Adipocyte (in vitro differentiated cells): ENCODE results near the gene BAZ2B.

Experiments
- DNase-seq: peaks from one replicate; pipeline ENCODE4 v3.0.0-alpha.2; 2015; ENCODE audit warnings: low read depth
- H3K27me3 ChIP-seq: replicated peaks from 2 replicates; pipeline ENCODE4 v1.7.0; 2013; ENCODE audit warnings: mild to moderate bottlenecking, low read length, moderate library complexity; ENCODE audit not compliant: control insufficient read depth, insufficient read depth
- H3K36me3 ChIP-seq: 2 replicates; pipeline ENCODE4 v1.7.0; 2013; ENCODE audit warnings: low read length, mild to moderate bottlenecking, moderate library complexity; ENCODE audit not compliant: control insufficient read depth, insufficient read depth, severe bottlenecking
- H3K4me1 ChIP-seq: 2 replicates; pipeline ENCODE4 v1.7.0; 2013; ENCODE audit warnings: mild to moderate bottlenecking, low read length, moderate library complexity; ENCODE audit not compliant: control insufficient read depth, insufficient read depth
- H3K4me3 ChIP-seq: 2 replicates; pipeline ENCODE4 v1.7.0; 2013; ENCODE audit warnings: mild to moderate bottlenecking, low read length, moderate library complexity
- H3K9ac ChIP-seq: 2 replicates; pipeline ENCODE4 v1.7.0; 2013; ENCODE audit warnings: mild to moderate bottlenecking, low read length, moderate library complexity
- H3K9me3 ChIP-seq: 2 replicates; pipeline ENCODE4 v1.7.0; 2013; ENCODE audit warnings: mild to moderate bottlenecking, low read length, moderate library complexity; ENCODE audit not compliant: control insufficient read depth

The BAZ2B gene, protein sequence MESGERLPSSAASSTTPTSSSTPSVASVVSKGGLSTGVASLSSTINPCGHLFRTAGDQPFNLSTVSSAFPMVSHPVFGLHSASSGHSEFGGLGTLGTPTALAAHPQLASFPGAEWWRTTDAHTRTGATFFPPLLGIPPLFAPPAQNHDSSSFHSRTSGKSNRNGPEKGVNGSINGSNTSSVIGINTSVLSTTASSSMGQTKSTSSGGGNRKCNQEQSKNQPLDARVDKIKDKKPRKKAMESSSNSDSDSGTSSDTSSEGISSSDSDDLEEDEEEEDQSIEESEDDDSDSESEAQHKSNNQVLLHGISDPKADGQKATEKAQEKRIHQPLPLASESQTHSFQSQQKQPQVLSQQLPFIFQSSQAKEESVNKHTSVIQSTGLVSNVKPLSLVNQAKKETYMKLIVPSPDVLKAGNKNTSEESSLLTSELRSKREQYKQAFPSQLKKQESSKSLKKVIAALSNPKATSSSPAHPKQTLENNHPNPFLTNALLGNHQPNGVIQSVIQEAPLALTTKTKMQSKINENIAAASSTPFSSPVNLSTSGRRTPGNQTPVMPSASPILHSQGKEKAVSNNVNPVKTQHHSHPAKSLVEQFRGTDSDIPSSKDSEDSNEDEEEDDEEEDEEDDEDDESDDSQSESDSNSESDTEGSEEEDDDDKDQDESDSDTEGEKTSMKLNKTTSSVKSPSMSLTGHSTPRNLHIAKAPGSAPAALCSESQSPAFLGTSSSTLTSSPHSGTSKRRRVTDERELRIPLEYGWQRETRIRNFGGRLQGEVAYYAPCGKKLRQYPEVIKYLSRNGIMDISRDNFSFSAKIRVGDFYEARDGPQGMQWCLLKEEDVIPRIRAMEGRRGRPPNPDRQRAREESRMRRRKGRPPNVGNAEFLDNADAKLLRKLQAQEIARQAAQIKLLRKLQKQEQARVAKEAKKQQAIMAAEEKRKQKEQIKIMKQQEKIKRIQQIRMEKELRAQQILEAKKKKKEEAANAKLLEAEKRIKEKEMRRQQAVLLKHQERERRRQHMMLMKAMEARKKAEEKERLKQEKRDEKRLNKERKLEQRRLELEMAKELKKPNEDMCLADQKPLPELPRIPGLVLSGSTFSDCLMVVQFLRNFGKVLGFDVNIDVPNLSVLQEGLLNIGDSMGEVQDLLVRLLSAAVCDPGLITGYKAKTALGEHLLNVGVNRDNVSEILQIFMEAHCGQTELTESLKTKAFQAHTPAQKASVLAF (N-terminal part only)

DNA sequence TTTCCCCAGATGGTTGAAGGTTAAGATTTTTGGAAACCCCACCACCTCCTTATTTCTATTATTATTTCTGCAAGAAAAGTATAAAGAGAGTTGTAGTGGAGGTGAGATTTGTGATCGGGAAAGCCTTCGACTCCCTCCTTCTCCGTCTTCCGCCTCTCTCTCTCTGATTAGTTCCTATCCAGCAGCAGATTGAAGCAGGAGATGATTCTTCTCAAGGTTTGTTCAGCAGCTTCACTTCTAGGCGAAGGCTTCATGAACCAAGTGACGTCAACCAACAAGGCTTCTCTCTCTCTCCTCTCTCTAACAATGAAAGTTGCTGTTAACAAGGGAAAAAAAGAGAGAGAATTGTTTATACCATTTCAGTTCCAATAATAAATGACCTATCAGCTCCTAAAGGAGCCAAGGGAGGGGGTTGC lies at the start of gene BAZ2B:
BAZ2B (minus strand) TSS at position 263 of the 416 bp plus-strand sequence. CDS start 137,829 bp downstream, outside the sequence.
- Histone ChIP-seq H3K9me3 (no peaks in the 10 kb centered on the region), H3K36me3 (no peaks in the 10 kb centered on the region)

GRCh38 chr2:159661286-159661685 lies 44.9 kb upstream of the BAZ2B start:
- Histone ChIP-seq H3K36me3 (no peaks in the 10 kb centered on the region), H3K4me1 (peaks cover 14% of the 10 kb centered on the region), H3K9me3 (no peaks in the 10 kb centered on the region), H3K9ac (no peak overlapping the region), H3K4me3 (no peak overlapping the region), H3K27me3 (no peaks in the 10 kb centered on the region)
- peak; percentile 10 for DNase-seq

More for the DNA sequence above, at the start of gene BAZ2B:
- Histone ChIP-seq H3K9ac (peak within 1 kb of the TSS; percentile 96), H3K4me3 (peak within 1 kb of the TSS; percentile 93), H3K4me1 (peaks cover 38% of the 10 kb centered on the region), H3K27me3 (no peaks in the 10 kb centered on the region)
- DNase-seq: peak; percentile 83

DNA sequence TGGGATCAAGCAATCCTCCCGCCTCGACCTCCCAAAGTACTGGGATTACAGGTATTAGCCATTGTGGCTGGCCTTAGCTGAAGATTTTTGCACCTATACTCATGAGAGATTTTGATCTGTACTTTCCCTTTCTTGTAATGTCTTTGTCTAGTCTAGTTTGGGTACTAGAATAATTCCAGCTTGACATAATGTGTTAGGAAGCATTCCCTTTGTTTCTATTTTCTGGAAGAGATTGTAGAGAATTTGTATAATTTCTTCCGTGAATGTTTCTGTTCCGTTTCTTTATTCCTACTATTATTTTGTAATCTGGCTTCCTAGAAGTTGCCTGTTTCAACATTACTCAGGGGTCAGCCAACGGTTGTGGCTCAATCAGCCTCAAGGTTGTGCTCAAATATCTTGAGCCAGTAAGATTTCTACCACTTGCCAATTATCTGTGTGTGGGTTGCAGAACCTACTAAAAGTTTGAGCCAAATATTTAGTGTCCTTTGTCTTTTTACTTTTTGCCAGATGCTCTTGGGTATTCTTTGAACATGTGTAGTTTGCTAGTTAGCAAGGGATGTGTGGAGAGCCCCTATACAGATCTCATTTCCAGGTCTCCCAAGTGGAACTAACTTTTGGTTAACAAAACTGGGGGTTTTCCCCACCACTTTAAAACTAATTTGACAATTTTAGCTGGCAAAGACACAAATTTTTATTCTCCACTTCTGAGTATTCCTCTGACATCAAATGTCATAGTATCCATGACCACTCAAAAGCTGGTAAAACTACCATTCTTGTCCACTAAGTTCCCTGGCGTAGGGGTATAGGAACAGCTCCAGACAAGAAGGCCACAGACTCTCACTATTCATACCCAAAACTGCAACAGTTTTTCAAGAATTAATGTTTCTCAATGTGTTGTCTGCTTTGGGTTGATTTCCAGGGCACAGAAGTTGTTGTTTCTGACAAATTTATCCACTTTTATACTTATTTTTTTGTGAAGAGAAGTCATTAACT lies 42.8 kb upstream of the BAZ2B start:
- peak; percentile 81 for DNase-seq

GRCh38 chr2:159653962-159654361 lies 37.6 kb upstream of the BAZ2B start:
- peaks cover 5% of the 10 kb centered on the region for H3K4me1 ChIP-seq
- H3K9ac ChIP-seq: no peak overlapping the region
- DNase-seq: no peak
- no peaks in the 10 kb centered on the region for H3K36me3 ChIP-seq
- H3K27me3 ChIP-seq: no peaks in the 10 kb centered on the region
- H3K4me3 ChIP-seq: no peak overlapping the region
- no peaks in the 10 kb centered on the region for H3K9me3 ChIP-seq

More for the DNA sequence above, 42.8 kb upstream of the BAZ2B start:
- Histone ChIP-seq H3K4me3 (peak overlapping the region; percentile 68), H3K36me3 (no peaks in the 10 kb centered on the region), H3K27me3 (no peaks in the 10 kb centered on the region), H3K4me1 (peaks cover 14% of the 10 kb centered on the region), H3K9ac (no peak overlapping the region), H3K9me3 (no peaks in the 10 kb centered on the region)

- Histone ChIP-seq H3K36me3 (no peaks in the 10 kb centered on the region), H3K9ac (no peak overlapping the region), H3K9me3 (no peaks in the 10 kb centered on the region), H3K27me3 (no peaks in the 10 kb centered on the region), H3K4me1 (no peaks in the 10 kb centered on the region), H3K4me3 (no peak overlapping the region)
- no peak for DNase-seq
Measured at GRCh38 chr2:159651884-159652283, 35.5 kb upstream of the BAZ2B start.

GRCh38 chr2:159650574-159650973 lies 34.2 kb upstream of the BAZ2B start:
- Histone ChIP-seq H3K9ac (no peak overlapping the region), H3K4me3 (no peak overlapping the region), H3K27me3 (no peaks in the 10 kb centered on the region), H3K9me3 (peaks cover 3% of the 10 kb centered on the region), H3K4me1 (no peaks in the 10 kb centered on the region), H3K36me3 (no peaks in the 10 kb centered on the region)
- DNase-seq: no peak

GRCh38 chr2:159648643-159649042 lies 32.3 kb upstream of the BAZ2B start:
- H3K4me1 ChIP-seq: no peaks in the 10 kb centered on the region
- H3K36me3 ChIP-seq: no peaks in the 10 kb centered on the region
- H3K4me3 ChIP-seq: no peak overlapping the region
- peaks cover 3% of the 10 kb centered on the region for H3K9me3 ChIP-seq
- H3K9ac ChIP-seq: no peak overlapping the region
- H3K27me3 ChIP-seq: no peaks in the 10 kb centered on the region
- DNase-seq: no peak

GRCh38 chr2:159647667-159648066 lies 31.3 kb upstream of the BAZ2B start:
- no peak for DNase-seq
- no peak overlapping the region for H3K4me3 ChIP-seq
- no peaks in the 10 kb centered on the region for H3K27me3 ChIP-seq
- no peaks in the 10 kb centered on the region for H3K4me1 ChIP-seq
- H3K9ac ChIP-seq: no peak overlapping the region
- peaks cover 3% of the 10 kb centered on the region for H3K9me3 ChIP-seq
- H3K36me3 ChIP-seq: no peaks in the 10 kb centered on the region

DNA sequence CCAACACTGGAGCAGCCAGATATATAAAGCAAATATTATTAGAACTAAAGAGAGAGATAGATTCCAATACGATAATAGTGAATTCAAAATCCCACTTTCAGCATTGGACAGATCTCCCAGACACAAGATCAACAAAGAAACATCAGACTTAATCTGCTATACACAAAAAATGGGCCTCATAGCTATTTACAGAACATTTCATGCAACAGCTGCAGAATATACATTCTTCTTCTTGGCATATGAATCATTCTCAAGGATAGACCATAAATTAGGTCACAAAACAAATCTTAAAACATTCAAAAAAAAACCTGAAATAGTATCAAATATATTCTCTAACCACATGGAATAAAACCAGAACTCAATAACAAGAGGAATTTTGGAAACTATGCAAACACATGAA lies 23.8 kb upstream of the BAZ2B start:
- peak; percentile 68 for DNase-seq

DNA sequence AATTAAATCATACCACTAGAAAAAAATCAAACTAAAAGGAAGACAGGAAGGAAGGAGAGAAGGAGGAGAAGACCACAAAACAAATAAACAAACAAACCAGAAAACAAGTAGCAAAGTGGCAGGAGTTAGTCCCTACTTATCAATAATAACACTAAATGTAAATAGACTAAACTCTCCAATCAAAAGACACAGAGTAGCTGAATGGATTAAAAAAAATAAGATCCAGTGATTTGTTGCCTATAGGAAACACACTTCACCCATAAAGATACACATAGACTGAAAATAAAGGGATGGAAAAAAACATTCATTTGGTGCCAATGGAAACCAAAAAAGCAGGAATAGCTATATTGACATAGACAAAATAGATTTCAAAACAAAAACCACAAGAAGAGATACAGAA lies 23.4 kb upstream of the BAZ2B start:
- Histone ChIP-seq H3K27me3 (no peaks in the 10 kb centered on the region), H3K9me3 (peaks cover 20% of the 10 kb centered on the region), H3K4me3 (no peak overlapping the region), H3K4me1 (peaks cover 4% of the 10 kb centered on the region), H3K36me3 (no peaks in the 10 kb centered on the region), H3K9ac (no peak overlapping the region)
- DNase-seq: no peak

More for the DNA sequence above, 23.8 kb upstream of the BAZ2B start:
- Histone ChIP-seq H3K36me3 (no peaks in the 10 kb centered on the region), H3K9ac (no peak overlapping the region), H3K27me3 (no peaks in the 10 kb centered on the region), H3K4me1 (peaks cover 4% of the 10 kb centered on the region), H3K4me3 (no peak overlapping the region), H3K9me3 (peaks cover 20% of the 10 kb centered on the region)
